DMS 273 (cell line): ENCODE measurements around the gene RAP1A.

Experiments used
- DNase-seq: peaks from one replicate; lab custom pipeline; 2025; ENCODE audit not compliant: unreplicated experiment; lab: John Stamatoyannopoulos, UW

The RAP1A gene

DNA sequence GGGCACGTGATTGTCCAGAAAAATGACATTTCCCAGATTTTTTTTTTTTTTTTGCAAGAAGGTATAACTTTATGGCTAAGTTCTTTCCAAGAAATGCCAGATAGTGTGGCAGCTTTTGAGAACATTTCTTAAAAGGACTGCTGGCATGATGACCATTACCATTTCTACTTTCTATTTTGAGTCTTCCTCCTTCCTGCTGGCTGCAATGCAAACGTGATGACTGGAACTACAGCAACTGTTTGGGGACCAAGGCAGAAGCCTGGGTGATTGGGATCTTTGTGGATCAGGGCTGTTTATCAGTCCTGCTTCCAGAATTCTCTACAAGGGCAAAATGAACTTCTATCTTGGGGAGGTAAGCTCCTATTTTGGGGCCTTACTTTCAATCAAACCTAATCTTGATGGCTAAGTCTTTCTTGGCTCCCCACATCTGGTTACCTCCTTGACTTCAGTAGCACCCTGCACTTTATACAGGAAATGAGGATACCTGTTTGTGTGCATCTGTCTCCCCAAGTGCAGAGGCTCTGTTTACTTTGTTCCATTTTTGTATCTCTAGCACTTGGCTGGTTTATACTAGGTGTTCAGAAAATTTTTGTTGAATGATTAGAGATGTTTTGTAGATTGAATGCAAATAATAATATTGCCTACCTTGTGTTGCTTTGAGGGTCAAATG is 132.5 kb downstream of the RAP1A start:
- no peak for DNase-seq

DNA sequence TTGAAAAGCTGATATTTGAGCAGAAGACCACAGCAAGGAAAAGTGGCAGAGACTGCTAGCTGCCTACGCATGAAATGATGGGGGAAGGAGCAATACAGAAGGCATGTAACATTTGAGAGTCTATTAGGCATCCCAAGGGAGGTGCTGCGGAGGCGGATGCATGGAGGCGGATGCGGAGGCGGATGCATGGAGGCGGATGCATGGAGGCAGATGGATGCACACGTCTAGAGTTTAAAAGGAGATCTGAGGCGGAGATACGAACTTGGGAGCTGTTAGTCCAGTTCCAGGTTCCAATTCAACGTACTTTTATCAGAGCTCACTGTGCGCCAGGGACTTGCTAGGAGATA is 135.4 kb downstream of the RAP1A start:
- DNase-seq: peak; percentile 92

DNA sequence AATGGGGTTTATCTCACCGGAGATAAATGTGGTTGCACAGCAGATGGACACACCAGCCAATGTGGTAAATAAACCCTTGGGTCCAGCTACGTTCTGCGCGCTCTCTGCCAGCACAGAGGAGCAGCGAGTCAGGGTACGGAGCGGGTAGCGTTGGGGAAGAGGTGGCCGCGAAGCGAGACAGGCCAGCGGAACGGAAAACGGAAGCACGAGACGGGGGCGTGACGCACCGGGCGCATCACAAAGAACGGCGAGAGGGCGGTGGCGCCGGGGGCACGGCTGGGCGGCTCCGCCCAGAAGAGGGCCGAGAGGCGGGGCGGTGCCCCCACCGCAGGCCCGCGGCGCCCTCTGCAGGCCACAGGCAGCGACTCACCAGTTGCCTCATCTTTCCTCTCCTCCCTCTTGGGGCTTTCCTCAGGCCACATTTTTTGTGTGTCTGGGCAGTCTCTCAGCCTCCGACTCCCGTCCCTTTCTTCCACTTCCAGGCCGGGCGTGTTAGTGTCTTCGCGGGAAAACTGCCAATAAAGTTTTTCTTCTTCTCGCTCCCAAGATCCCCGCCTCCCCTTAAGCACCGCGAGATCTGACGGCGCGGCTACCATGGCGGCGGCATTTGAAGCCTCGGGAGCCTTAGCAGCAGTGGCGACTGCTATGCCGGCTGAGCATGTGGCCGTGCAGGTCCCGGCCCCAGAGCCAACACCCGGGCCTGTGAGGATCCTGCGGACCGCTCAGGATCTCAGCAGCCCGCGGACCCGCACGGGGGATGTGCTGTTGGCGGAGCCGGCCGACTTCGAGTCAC is 135.9 kb downstream of the RAP1A start, which contains the start of gene DDX20:
TSS of gene DDX20 (plus strand) at position 571 of the 793 bp plus-strand sequence. CDS start at position 595, 24 bp downstream.
- DNase-seq: peak; percentile 99

DNA sequence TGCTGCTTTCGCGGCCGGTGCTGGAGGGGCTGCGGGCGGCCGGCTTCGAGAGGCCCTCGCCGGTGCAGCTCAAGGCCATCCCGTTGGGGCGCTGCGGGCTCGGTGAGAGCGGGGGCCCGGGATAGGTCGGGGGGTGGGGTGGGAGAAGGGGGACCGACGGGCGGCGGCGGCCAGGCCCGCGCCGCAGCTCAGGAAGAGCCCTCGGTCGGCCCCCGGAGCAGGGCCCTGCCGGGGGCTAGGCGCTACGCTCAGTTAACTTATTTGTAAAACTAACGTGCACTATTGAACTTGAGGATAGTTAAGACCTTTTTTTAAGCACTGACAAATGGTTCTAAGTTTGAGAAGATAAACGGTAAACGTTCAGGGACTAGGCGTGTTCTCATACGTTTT is 136.5 kb downstream of the RAP1A start:
- no peak for DNase-seq

DNA sequence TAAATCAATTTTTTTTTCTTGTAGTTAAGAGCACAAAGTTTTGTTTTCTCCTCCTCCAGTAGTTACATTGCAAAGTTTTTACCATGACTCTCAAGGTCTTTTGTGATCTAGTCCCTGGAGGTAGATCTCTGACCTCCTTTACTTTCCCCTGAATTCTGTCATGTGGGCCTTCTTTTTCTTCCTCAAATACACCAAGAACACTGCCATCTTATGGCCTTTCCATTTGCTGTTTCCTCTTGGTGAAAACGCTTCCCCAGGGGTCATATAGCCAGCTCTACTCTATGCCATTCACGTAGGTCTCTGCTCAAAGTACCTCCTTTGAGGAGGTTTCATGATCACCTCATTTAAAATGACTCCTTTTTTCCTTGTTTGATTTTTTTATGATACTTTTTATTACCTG is 138.8 kb downstream of the RAP1A start:
- DNase-seq: peak; percentile 28

DNA sequence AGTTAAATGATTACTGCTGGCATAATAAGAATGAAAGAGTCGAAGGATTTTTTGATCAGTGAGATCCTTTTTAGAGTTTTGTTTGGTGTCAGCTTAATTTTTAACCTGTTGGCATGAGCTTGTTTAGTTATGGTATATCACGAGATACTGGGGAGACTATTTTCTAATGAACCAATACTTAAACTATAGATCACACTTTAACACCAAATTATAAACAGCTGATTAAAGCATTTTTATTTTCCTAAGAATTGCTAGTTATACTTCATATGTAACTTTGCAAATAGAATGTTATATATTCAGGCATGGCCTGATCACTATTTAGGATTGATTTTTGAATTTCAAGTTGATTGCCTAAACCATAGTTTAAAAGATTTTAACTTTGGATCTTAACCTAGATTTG is 142.1 kb downstream of the RAP1A start:
- DNase-seq: no peak

DNA sequence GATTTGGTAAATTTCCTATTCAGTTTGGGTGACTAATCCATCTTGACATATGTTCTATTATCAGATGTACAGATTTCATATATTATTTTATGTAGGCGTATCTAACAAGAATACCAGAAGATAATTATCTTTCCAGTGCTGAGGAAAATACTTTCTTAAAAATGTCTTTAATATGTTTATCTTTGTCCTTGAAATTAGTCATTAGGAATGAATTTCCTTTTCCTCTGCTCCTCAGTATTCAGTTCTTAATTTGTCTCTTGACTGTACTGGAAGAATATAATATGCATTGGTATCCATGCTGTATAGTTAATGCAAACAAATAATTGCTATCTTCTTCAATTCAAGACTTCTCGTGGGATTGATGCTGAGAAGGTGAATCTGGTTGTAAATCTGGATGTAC is 142.7 kb downstream of the RAP1A start:
- DNase-seq: no peak
